B cell (primary cell): Measurements from ENCODE around the gene INAFM2. TPM values are rescaled to one million over a fixed set of nuclear protein-coding genes. Genes with fewer than 3 reads are reported as not detected.

ENCODE experiments used
- ATAC-seq: fragments of 200-7000 bp; cut with Tn5 transposase; one replicate; pipeline ENCODE4 v1.10.0; 2021; ENCODE audit warnings: low read depth, mild to moderate bottlenecking, moderate number of reproducible peaks, moderate library complexity
- CTCF ChIA-PET: fragments of 350-600 bp; sonication (Branson Sonifier 250); formaldehyde crosslinking; loops from one replicate; lab custom pipeline; 2021; ENCODE audit warnings: antibody characterized with exemption, inconsistent platforms; lab: Charles Lee
- POLR2A ChIA-PET: fragments of 350-600 bp; sonication (Branson Sonifier 250); formaldehyde crosslinking; loops from one replicate; lab custom pipeline; 2021; ENCODE audit warnings: antibody characterized with exemption; lab: Charles Lee
- DNase-seq: peaks from one replicate; pipeline ENCODE4 v3.0.0; 2013
- H2AFZ ChIP-seq: 2 replicates; pipeline ENCODE4 v1.6.1; 2012; ENCODE audit warnings: mild to moderate bottlenecking, low read depth, low read length; ENCODE audit not compliant: insufficient read depth, poor library complexity, severe bottlenecking
- H3K27ac ChIP-seq, 2 donors: 1 replicate in 1 of 2; 2 replicates in 1 of 2; pipeline ENCODE4 v1.5.1; 2012 to 2013; ENCODE audit warnings: low read length in 2 of 2, mild to moderate bottlenecking in 2 of 2, moderate library complexity in 1 of 2
- H3K27me3 ChIP-seq, 4 experiments: fragments of 200-600 bp in 1 of 4; sonication (generic) in 1 of 4; replicated peaks in 1 of 4; 1 replicate in 2 of 4; 2 replicates in 2 of 4; pipeline versions ENCODE4 v1.6.1 to v1.7.0; 2013 to 2016; ENCODE audit warnings: low read length in 3 of 4, mild to moderate bottlenecking in 2 of 4, mixed read lengths in 1 of 4, moderate library complexity in 1 of 4; ENCODE audit not compliant: insufficient read depth in 4 of 4, control insufficient read depth in 3 of 4; ENCODE audit errors: control extremely low read depth in 1 of 4
- H3K36me3 ChIP-seq, 2 experiments: replicated peaks in 1 of 2; 1 replicate in 1 of 2; 2 replicates in 1 of 2; pipeline versions ENCODE4 v1.6.1 to v1.7.1; 2013; ENCODE audit warnings: low read length in 1 of 2; ENCODE audit not compliant: insufficient read depth in 2 of 2, control insufficient read depth in 1 of 2; ENCODE audit errors: control extremely low read depth in 1 of 2, extremely low read depth in 1 of 2
- H3K4me1 ChIP-seq, 2 donors: fragments of 200-600 bp in 1 of 2; sonication (generic) in 1 of 2; 1 replicate in 1 of 2; 2 replicates in 1 of 2; pipeline versions ENCODE4 v1.5.1 to v1.6.1; 2013 to 2017; ENCODE audit warnings: low read length in 2 of 2; ENCODE audit not compliant: control insufficient read depth in 2 of 2, insufficient read depth in 2 of 2
- H3K4me2 ChIP-seq: replicated peaks from 2 replicates; pipeline ENCODE3; 2012; ENCODE audit warnings: mild to moderate bottlenecking, low read depth, low read length; ENCODE audit not compliant: poor library complexity, severe bottlenecking
- H3K4me3 ChIP-seq, 5 experiments: fragments of 200-600 bp in 1 of 5; sonication (generic) in 1 of 5; 1 replicate in 3 of 5; 2 replicates in 2 of 5; pipeline versions ENCODE4 v1.5.1 to v1.7.0; 2011 to 2016; ENCODE audit warnings: low read length in 4 of 5, mild to moderate bottlenecking in 4 of 5, low read depth in 2 of 5, control low read depth in 1 of 5, moderate library complexity in 1 of 5; ENCODE audit not compliant: insufficient read depth in 1 of 5; ENCODE audit errors: control extremely low read depth in 1 of 5, extremely low read depth in 1 of 5
- H3K79me2 ChIP-seq: fragments of 200-600 bp; sonication (generic); one replicate; pipeline ENCODE4 v1.6.0; 2016; ENCODE audit warnings: low read length; ENCODE audit not compliant: control insufficient read depth, insufficient read depth
- H3K9ac ChIP-seq: fragments of 200-600 bp; sonication (generic); 2 replicates; pipeline ENCODE4 v1.6.1; 2017; ENCODE audit warnings: mild to moderate bottlenecking, low read length, moderate library complexity
- H3K9me3 ChIP-seq, 3 donors: one replicate each; pipeline versions ENCODE4 v1.6.1 to v1.7.1; 2013; ENCODE audit warnings: low read length in 2 of 3; ENCODE audit not compliant: control insufficient read depth in 2 of 3, insufficient read depth in 1 of 3; ENCODE audit errors: control extremely low read depth in 1 of 3
- H4K20me1 ChIP-seq: 2 replicates; pipeline ENCODE4 v1.6.0; 2012; ENCODE audit warnings: mild to moderate bottlenecking, low read length; ENCODE audit not compliant: insufficient read depth, control insufficient read depth, poor library complexity, severe bottlenecking
- H3K27ac Mint-ChIP-seq: one replicate; pipeline ENCODE4 v1.8.0; 2021; ENCODE audit warnings: mixed read lengths
- H3K27me3 Mint-ChIP-seq: one replicate; pipeline ENCODE4 v1.8.0; 2021; ENCODE audit warnings: mixed read lengths
- H3K4me1 Mint-ChIP-seq: one replicate; pipeline ENCODE4 v1.8.0; 2021; ENCODE audit warnings: mixed read lengths
- H3K4me3 Mint-ChIP-seq: one replicate; pipeline ENCODE4 v1.8.0; 2021; ENCODE audit warnings: mixed read lengths
- H3K9me3 Mint-ChIP-seq: one replicate; pipeline ENCODE4 v1.8.0; 2022; ENCODE audit warnings: mixed read lengths; ENCODE audit not compliant: insufficient read depth
- EZH2 ChIP-seq: IDR thresholded peaks from 2 replicates; pipeline ENCODE4 v1.6.1; 2012; ENCODE audit warnings: borderline replicate concordance, low read depth, mild to moderate bottlenecking, moderate library complexity, low read length; ENCODE audit not compliant: insufficient read depth, poor library complexity, severe bottlenecking
- WGBS: methylation state at CpG from one replicate; pipeline ENCODE4 v1.1.5; 2013; ENCODE audit warnings: missing lambda C conversion rate; ENCODE audit not compliant: insufficient coverage; 5-methylcytosine and 5-hydroxymethylcytosine counted together
- intact Hi-C: fragments of 100-400 bp; cut with micrococcal nuclease; formaldehyde crosslinking; loops from one replicate; pipeline ENCODE4 v1.10.0; 2022
- polyA plus RNA-seq: library from polyadenylated mRNA; depleted of rRNA; stranded (reverse); fragments of >200 nt; gene quantifications from 2 replicates; pipeline ENCODE4 v1.2.3, GENCODE V29; 2012
- total RNA-seq, 2 donors: library from RNA; stranded (reverse); fragments of 120-200 nt in 1 of 2; gene quantifications; 1 replicate in 1 of 2; 2 replicates in 1 of 2; pipeline versions ENCODE4 v1.2.3 to v1.2.4, GENCODE V29; 2013 to 2022
- TF ChIP-seq, protein P1 (sequence below): fragments of 200-600 bp; IDR thresholded peaks from one replicate; pipeline ENCODE4 v1.8.0; 2022; ENCODE audit warnings: antibody characterized with exemption, mild to moderate bottlenecking

INAFM2 gene
- total and polyA plus RNA-seq, 2 donors (not counting 1 experiment from before 2014, with no cell fraction given), result 3.0 to 7.0 TPM

GRCh38 chr15:40290545-40290917 is 33.0 kb upstream of the INAFM2 start:
- CTCF ChIA-PET, result interaction anchor here (1.1 to 4.8 kb wide), 3 partner anchors 11 to 48 kb away, joined by 3 to 36 read pairs (median 5); no protein-coding TSS in a partner anchor
- DNase-seq, result no peak
- no peaks in the 10 kb centered on the region for H3K27me3 Mint-ChIP-seq
- no peaks in the 10 kb centered on the region for H3K4me1 ChIP-seq
- no peaks in the 10 kb centered on the region for H3K27me3 ChIP-seq
- H3K9me3 Mint-ChIP-seq, result no peaks in the 10 kb centered on the region
- H2AFZ ChIP-seq, result no peak overlapping the region
- no peak for ATAC-seq
- POLR2A ChIA-PET, result no interaction called here
- no peaks in the 10 kb centered on the region for H3K9me3 ChIP-seq
- no peak overlapping the region for H3K4me3 Mint-ChIP-seq
- TF ChIP-seq, protein P1, sequence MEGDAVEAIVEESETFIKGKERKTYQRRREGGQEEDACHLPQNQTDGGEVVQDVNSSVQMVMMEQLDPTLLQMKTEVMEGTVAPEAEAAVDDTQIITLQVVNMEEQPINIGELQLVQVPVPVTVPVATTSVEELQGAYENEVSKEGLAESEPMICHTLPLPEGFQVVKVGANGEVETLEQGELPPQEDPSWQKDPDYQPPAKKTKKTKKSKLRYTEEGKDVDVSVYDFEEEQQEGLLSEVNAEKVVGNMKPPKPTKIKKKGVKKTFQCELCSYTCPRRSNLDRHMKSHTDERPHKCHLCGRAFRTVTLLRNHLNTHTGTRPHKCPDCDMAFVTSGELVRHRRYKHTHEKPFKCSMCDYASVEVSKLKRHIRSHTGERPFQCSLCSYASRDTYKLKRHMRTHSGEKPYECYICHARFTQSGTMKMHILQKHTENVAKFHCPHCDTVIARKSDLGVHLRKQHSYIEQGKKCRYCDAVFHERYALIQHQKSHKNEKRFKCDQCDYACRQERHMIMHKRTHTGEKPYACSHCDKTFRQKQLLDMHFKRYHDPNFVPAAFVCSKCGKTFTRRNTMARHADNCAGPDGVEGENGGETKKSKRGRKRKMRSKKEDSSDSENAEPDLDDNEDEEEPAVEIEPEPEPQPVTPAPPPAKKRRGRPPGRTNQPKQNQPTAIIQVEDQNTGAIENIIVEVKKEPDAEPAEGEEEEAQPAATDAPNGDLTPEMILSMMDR, result no peak
- TF ChIP-seq EZH2, result no peak
- H3K27ac ChIP-seq, result no peak overlapping the region
- 98% methylated on average over 8 of the region's 12 CpGs for WGBS
- H3K4me3 ChIP-seq, result no peak overlapping the region
- H4K20me1 ChIP-seq, result no peaks in the 10 kb centered on the region
- no peak overlapping the region for H3K9ac ChIP-seq
- no peak overlapping the region for H3K27ac Mint-ChIP-seq
- peaks cover 2% of the 10 kb centered on the region for H3K4me1 Mint-ChIP-seq
- H3K36me3 ChIP-seq, result peaks cover 0 to 55% of the 10 kb centered on the region in 2 experiments
- intact Hi-C loops, result no loop called here
- H3K4me2 ChIP-seq, result no peak overlapping the region
- H3K79me2 ChIP-seq, result no peaks in the 10 kb centered on the region

DNA sequence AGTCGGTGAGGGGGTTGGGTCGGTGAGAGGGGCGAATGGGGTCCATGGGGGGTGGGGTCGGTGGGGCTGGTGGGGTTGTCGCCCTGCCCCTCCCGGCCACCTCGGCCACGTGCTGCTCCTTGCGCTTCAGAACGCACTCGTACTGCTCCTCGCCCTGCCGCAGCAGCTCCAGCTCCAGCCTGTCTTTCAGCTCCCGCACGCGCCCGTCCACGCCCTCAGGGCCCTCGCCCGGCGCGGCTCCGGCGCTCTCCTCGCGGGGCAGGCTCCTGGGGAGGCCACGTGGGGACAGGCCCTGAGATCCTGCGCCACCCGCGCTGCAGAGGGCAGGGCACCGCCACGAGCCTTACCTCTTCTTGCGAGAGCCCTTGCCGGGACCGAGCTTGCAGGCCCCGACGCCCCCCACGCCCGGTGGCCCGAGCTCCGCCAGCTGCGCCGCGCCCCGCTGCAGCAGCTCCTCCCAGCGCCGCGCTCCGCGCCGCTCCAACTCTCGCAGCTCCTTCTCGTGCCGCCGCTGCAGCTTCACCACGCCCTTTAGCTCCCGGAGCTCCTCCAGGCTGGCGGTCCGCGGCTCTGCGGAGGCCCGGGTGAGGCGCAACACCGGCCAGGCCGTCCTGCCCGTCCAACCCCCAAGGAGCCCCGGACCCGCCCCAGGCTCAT is 32.4 kb upstream of the INAFM2 start:
- Mint-ChIP-seq H3K4me1 (peaks cover 2% of the 10 kb centered on the region), H3K27me3 (no peaks in the 10 kb centered on the region), H3K4me3 (no peak overlapping the region), H3K27ac (no peak overlapping the region), H3K9me3 (no peaks in the 10 kb centered on the region)
- DNase-seq (no peak), ATAC-seq (no peak)
- CTCF ChIA-PET, result interaction anchor here (1.1 to 4.8 kb wide), 3 partner anchors 11 to 47 kb away, joined by 3 to 36 read pairs (median 5); no protein-coding TSS in a partner anchor
- no peaks in the 10 kb centered on the region for H3K4me1 ChIP-seq
- H3K9me3 ChIP-seq, result no peaks in the 10 kb centered on the region
- TF ChIP-seq, protein P1, result no peak
- no peak for TF ChIP-seq EZH2
- no peak overlapping the region for H3K27ac ChIP-seq
- H3K4me2 ChIP-seq, result no peak overlapping the region
- no peak overlapping the region for H3K4me3 ChIP-seq
- 94% methylated on average over 65 of the region's 68 CpGs for WGBS
- intact Hi-C loops, result no loop called here
- no peak overlapping the region for H2AFZ ChIP-seq
- POLR2A ChIA-PET, result no interaction called here
- H3K27me3 ChIP-seq, result no peaks in the 10 kb centered on the region
- no peaks in the 10 kb centered on the region for H4K20me1 ChIP-seq
- H3K36me3 ChIP-seq, result peaks cover 0 to 59% of the 10 kb centered on the region in 2 experiments
- no peak overlapping the region for H3K9ac ChIP-seq
- H3K79me2 ChIP-seq, result no peaks in the 10 kb centered on the region
